ENCODE measurements around the gene TBX18.

The TBX18 gene

GRCh38 chr6:84764332-84765049 lies at the start of gene TBX18:
Gene TBX18 (minus strand): TSS chr6:84764598. CDS start chr6:84764181, 417 bp downstream.
- peak; percentile 95 for DNase-seq

- DNase-seq, result no peak
Observed at GRCh38 chr6:84811351-84811750, 47.0 kb upstream of the TBX18 start.

GRCh38 chr6:84809455-84809854 lies 45.1 kb upstream of the TBX18 start:
- no peak for DNase-seq

DNA sequence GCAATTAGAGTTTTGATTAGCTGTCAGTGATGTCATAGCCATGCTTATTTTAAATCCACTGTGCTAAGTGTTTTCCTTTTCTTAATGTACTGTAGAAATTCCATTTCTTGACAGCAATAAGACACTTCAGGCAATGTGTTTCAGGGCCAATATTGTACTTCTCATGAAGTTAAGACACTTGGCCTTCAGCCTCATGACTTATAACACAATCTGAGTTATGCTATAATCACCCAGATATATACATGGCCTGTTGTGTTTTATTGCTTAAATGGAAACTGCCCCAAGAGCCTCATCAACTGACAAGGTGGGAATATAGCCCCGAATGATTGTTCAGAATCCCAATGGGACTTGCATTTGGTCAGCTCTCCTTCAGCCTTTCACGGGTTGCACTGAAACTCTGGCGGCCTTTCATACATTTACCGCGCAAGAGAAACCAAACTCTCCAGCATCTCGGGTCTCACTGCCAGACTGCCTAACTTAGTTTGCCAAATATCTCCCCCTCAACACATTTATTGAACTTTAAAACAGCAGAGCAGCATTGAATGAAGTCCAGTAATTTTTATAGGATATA lies 44.2 kb upstream of the TBX18 start:
- no peak for DNase-seq

DNA sequence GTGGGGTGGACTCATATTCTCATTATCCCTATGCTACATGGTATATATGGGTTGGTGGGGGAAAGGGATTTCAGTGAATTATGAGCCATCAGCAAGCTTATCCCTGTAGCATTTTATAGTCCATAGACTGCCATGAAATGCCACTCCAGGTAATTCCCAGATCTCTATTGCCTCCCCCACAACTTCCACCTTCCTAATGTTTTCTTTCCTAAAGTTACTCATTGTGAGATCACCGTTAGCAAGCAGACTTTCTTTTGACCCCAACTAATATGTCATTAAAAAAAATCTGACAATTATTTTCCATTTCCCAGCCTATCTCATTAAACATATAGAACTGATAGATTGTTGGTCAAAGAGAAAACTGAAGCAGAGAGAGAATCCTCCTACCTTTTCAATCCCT lies 40.7 kb upstream of the TBX18 start:
- no peak for DNase-seq

- DNase-seq, result no peak
Observed at GRCh38 chr6:84804720-84805119, 40.3 kb upstream of the TBX18 start.

DNA sequence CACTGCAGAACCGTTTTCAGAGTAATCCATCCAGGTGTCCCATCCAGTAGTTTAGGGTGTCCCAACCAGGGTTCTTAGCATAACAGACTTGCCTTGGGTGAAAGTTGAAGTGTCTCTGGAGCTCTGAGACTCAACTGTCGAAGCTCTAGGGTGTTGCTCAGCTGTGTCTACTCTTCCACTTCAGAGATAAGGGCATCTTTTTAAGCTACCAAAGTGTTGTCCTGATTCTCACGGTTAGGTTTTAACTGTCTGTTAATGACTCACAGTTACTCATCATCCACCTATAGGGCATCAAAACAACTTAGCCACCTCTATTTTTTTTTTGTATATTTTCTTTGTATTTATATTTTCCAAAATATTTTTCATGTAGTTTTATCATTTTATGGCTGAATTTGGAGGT lies 36.9 kb upstream of the TBX18 start:
- no peak for DNase-seq

- no peak for DNase-seq
Observed at GRCh38 chr6:84798257-84798656, 33.9 kb upstream of the TBX18 start.

DNA sequence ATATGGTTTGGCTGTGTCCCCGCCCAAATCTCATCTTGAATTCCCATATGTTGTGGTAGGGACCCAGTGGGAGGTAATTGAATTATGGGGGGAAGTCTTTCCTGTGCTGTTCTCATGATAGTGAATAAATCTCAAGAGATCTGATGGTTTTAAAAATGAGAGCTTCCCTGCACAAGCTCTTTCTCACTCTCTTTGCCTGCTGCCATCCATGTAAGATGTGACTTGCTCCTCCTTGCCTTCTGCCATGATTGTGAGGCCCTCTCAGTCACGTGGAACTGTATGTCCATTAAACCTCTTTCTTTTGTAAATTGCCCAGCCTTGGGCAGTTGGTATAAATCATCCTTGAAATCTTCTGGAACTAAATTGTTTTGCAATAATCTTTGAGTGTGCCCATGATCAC lies 31.9 kb upstream of the TBX18 start:
- DNase-seq, result no peak

DNA sequence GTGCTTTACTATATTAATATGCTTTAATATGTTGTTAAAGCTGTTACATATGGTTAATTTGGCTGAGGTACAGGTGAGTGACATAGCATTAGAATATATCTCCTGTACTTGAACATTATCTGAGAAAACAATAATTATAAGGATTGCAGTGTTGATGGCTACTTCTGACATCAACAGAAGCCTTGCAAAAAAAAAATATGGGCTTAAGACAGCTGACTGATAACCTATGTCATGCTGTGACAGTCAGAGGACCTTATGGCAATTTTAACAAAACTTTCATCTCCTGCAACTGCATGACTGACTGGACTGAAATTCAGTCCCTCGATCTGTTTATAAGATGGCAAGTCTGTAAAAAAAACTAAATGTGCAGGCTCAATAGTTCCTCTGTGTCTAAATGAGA lies 27.5 kb upstream of the TBX18 start:
- no peak for DNase-seq

GRCh38 chr6:84791233-84791632 lies 26.8 kb upstream of the TBX18 start:
- DNase-seq, result no peak

DNA sequence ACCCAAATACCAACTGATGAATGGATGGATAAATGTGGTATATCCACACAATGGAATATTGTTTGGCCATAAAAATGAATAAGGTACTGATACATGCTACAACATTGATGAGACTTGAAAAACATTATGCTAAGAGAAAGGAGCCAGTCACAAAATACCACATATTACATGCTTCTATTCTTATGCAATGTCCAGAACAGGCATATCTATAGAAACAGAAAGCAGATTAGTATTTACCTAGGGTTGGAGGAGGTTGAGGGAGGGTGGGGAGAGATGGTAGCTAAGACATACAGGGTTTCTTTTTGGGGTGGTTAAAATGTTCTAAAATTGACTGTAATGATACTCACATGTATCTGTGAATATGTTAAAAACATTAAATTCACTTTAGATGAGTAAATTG lies 24.8 kb upstream of the TBX18 start:
- DNase-seq, result no peak

- no peak for DNase-seq
Observed at GRCh38 chr6:84788689-84789088, 24.3 kb upstream of the TBX18 start.

- DNase-seq, result no peak
Observed at GRCh38 chr6:84785671-84786070, 21.3 kb upstream of the TBX18 start.

- DNase-seq, result no peak
Observed at GRCh38 chr6:84779917-84780316, 15.5 kb upstream of the TBX18 start.

- no peak for DNase-seq
Observed at GRCh38 chr6:84779380-84779779, 15.0 kb upstream of the TBX18 start.

GRCh38 chr6:84777888-84778287 lies 13.5 kb upstream of the TBX18 start:
- DNase-seq, result no peak

- no peak for DNase-seq
Observed at GRCh38 chr6:84776392-84776791, 12.0 kb upstream of the TBX18 start.

- no peak for DNase-seq
Observed at GRCh38 chr6:84775751-84776150, 11.4 kb upstream of the TBX18 start.

DNA sequence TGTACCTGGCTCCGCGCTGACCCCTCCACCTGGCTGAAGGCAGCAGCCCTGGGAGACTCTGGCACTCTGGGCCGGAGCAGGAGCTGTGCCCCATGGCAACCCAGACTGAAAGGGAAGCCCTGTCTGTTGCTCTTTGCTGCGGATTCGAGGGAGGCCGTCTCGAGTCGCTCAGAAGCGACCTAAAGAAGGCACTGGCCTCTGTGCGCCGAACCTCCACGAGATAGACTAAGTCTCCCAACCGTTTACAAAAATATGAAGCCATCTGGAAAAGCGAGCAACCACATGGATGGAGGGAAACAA lies 10.5 kb upstream of the TBX18 start:
- no peak for DNase-seq

DNA sequence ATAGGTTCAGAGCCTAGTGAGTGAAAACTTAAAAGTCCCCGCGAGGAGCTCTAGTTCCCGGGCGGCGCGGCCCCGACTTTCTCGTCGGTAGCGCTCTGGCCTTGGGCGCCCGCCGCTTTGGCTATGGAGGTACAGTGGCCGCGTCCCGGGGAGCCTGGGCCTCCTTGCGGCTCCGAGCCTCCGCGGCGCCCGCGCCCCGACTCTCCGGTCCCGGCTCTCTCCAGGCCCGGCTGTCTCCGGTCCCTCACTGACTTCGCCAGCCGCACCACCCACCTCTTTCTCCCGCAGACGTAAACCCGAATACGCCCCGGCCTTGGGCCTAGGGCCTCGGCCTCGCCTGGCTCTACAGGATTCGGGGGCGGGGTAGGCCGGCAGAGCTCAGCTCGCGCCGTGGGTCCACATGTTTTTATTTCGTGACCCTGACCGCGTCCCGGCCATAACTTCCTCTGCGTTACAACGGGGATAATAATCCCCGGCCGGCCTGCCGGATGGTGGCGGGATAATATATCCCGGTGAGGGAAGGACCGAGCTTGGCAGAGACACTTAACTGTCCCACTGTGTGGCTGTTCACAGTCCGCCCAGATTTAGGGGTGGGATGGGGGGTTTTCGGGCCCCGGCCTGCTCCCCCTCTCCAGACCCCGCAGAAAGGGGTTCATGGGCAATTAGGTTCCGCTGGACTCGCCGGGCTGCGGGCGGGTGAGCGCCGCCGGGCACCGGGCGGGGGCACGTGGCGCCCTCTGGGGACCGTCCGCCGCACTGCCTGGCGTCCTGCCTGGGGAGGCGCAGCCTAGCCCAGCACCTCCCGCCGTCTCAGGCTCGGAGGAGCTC lies 10.0 kb upstream of the TBX18 start:
- no peak for DNase-seq

DNA sequence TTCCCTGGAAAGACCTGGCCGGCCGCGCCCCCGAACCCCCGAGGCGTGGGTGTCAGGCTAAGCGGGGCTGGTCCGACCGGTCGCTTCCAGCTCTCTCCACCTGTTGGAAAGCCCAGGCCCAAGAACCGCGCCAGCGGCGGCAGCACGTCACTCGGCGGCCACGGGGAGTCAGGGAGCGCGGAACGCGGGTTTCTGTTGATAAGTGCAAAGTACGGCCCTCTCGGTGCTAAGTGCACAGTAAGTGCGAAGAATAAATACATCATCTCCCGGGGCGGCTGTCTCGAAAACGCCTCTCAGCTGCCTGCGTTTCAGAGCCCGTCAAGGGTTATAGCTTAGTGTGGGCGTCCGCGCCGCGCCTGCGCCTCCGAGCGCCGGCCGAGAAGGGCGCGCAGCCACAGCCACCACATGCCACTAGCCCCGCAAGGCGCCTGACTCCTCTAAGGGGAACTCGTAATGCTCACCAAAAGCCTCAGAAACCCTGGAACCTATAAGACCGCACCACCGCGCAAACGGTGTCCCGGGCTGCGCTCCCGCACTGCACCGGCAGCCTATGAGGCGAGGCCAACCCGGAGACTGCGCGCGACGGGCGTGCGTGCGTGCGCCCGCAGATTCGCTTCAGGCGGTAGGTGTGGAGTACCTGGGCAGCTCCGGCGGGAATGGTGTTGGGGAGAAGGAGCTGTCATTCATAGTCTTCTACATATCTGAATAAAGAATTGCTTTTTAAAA lies 9.2 kb upstream of the TBX18 start:
- no peak for DNase-seq

DNA sequence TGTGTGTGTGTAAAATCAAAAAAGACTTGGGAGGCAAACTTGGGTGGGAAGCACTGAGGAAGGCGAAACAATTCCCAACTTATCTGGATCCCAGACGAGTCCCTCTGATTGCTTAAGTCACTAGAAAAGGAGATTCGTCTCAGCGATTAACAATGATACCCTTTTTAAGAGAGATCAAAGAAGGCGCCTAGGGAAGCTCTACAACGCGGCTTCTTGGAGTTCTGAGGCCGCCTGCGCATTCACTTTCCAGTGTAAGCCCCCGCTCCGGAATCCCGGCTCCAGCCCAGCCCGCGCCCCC lies 8.7 kb upstream of the TBX18 start:
- no peak for DNase-seq
